CD4-positive, alpha-beta memory T cell (primary cell): ENCODE measurements around the gene TTYH3. TPM values are rescaled to one million over a fixed set of nuclear protein-coding genes. Genes with fewer than 3 reads are reported as not detected.

Experiments used
- CTCF ChIA-PET: fragments of 350-600 bp; sonication (Branson Sonifier 250); formaldehyde crosslinking; loops from one replicate; lab custom pipeline; 2021; ENCODE audit warnings: inconsistent platforms; ENCODE audit not compliant: partially characterized antibody; lab: Charles Lee
- POLR2A ChIA-PET: fragments of 350-600 bp; sonication (Branson Sonifier 250); formaldehyde crosslinking; loops from one replicate; lab custom pipeline; 2021; ENCODE audit not compliant: partially characterized antibody; lab: Charles Lee
- DNase-seq, 5 donors: peaks; one replicate each; pipeline versions ENCODE4 v3.0.0 to v3.0.0-alpha.2; 2020 to 2022; ENCODE audit warnings: mixed read lengths in 1 of 5
- H3K27ac ChIP-seq: one replicate; pipeline ENCODE4 v1.7.0; 2013; ENCODE audit warnings: low read depth, low read length
- H3K27me3 ChIP-seq: 2 replicates; pipeline ENCODE4 v1.7.0; 2013; ENCODE audit warnings: mild to moderate bottlenecking, low read length, moderate library complexity; ENCODE audit not compliant: insufficient read depth
- H3K36me3 ChIP-seq: 2 replicates; pipeline ENCODE4 v1.7.0; 2013; ENCODE audit warnings: mild to moderate bottlenecking, low read length, moderate library complexity; ENCODE audit not compliant: insufficient read depth
- H3K4me1 ChIP-seq: 2 replicates; pipeline ENCODE4 v1.7.0; 2013; ENCODE audit warnings: mild to moderate bottlenecking, low read length, moderate library complexity; ENCODE audit not compliant: insufficient read depth
- H3K4me3 ChIP-seq, 2 donors: one replicate each; pipeline ENCODE4 v1.7.0; 2013; ENCODE audit warnings: low read length in 2 of 2, mild to moderate bottlenecking in 1 of 2
- H3K9me3 ChIP-seq, 2 donors: one replicate each; pipeline ENCODE4 v1.7.0; 2013; ENCODE audit warnings: low read length in 2 of 2, control low read depth in 1 of 2; ENCODE audit not compliant: control insufficient read depth in 1 of 2
- H3K27ac Mint-ChIP-seq, 7 donors: one replicate each; pipeline ENCODE4 v1.8.0; 2020 to 2021; ENCODE audit warnings: mixed read lengths in 7 of 7, mild to moderate bottlenecking in 6 of 7, inconsistent platforms in 3 of 7, moderate library complexity in 3 of 7
- H3K27me3 Mint-ChIP-seq, 2 donors: one replicate each; pipeline ENCODE4 v1.8.0; 2020 to 2021; ENCODE audit warnings: mixed read lengths in 2 of 2
- H3K36me3 Mint-ChIP-seq, 2 donors: one replicate each; pipeline ENCODE4 v1.8.0; 2020 to 2021; ENCODE audit warnings: mixed read lengths in 2 of 2, inconsistent platforms in 1 of 2, mild to moderate bottlenecking in 1 of 2
- H3K4me1 Mint-ChIP-seq, 4 donors: one replicate each; pipeline ENCODE4 v1.8.0; 2020 to 2021; ENCODE audit warnings: mixed read lengths in 4 of 4, mild to moderate bottlenecking in 1 of 4
- H3K4me3 Mint-ChIP-seq, 8 donors: one replicate each; pipeline ENCODE4 v1.8.0; 2020 to 2021; ENCODE audit warnings: mixed read lengths in 8 of 8, mild to moderate bottlenecking in 7 of 8, moderate library complexity in 6 of 8, inconsistent platforms in 3 of 8
- H3K9me3 Mint-ChIP-seq, 8 donors: one replicate each; pipeline ENCODE4 v1.8.0; 2020 to 2021; ENCODE audit warnings: mixed read lengths in 8 of 8, mild to moderate bottlenecking in 5 of 8, inconsistent platforms in 3 of 8, moderate library complexity in 1 of 8
- intact Hi-C: fragments of 100-400 bp; cut with micrococcal nuclease; formaldehyde crosslinking; loops from one replicate; pipeline ENCODE4 v1.15.1; 2023
- polyA plus RNA-seq, 2 donors: library from polyadenylated mRNA; unstranded; fragments of 300-500 nt; fragmentation: Illumina TruSeq; gene quantifications; one replicate each; pipeline ENCODE4 v1.2.3, GENCODE V29; 2021
- total RNA-seq, 2 experiments: library from RNA; stranded (reverse); gene quantifications; one replicate each; pipeline ENCODE4 v1.2.3, GENCODE V29; 2021

Gene TTYH3
- total and polyA plus RNA-seq, 4 experiments from 2014 or later = 0.14 to 12.0 (median 5.8) TPM

GRCh38 chr7:2621061-2621828 lies 10.5 kb upstream of the TTYH3 start:
- CTCF ChIA-PET = no interaction called here
- H3K27me3 Mint-ChIP-seq = peaks cover 0 to 4% of the 10 kb centered on the region in 2 donors

GRCh38 chr7:2621948-2622640 lies 9.7 kb upstream of the TTYH3 start:
- H3K27ac Mint-ChIP-seq = no peak overlapping the region
- POLR2A ChIA-PET = no interaction called here

More at GRCh38 chr7:2621061-2621828, 10.5 kb upstream of the TTYH3 start:
- H3K4me3 Mint-ChIP-seq = no peak overlapping the region
- intact Hi-C loops = no loop called here
- Histone ChIP-seq H3K9me3 (no peaks in the 10 kb centered on the region), H3K4me3 (no peak overlapping the region), H3K27me3 (no peaks in the 10 kb centered on the region), H3K27ac (no peak overlapping the region), H3K4me1 (no peaks in the 10 kb centered on the region), H3K36me3 (no peaks in the 10 kb centered on the region)
- H3K9me3 Mint-ChIP-seq = no peaks in the 10 kb centered on the region
- H3K4me1 Mint-ChIP-seq = no peaks in the 10 kb centered on the region
- POLR2A ChIA-PET = no interaction called here
- DNase-seq = no peak
- H3K27ac Mint-ChIP-seq = no peak overlapping the region
- no peaks in the 10 kb centered on the region for H3K36me3 Mint-ChIP-seq

GRCh38 chr7:2622869-2623697 lies 8.7 kb upstream of the TTYH3 start:
- H3K4me3 Mint-ChIP-seq = no peak overlapping the region
- no peak for DNase-seq
- CTCF ChIA-PET = no interaction called here
- no peaks in the 10 kb centered on the region for H3K9me3 ChIP-seq
- no peak overlapping the region for H3K27ac ChIP-seq
- H3K27ac Mint-ChIP-seq = no peak overlapping the region
- no peaks in the 10 kb centered on the region for H3K27me3 ChIP-seq
- H3K4me1 ChIP-seq = no peaks in the 10 kb centered on the region
- intact Hi-C loops = no loop called here
- H3K36me3 Mint-ChIP-seq = no peaks in the 10 kb centered on the region
- POLR2A ChIA-PET = no interaction called here
- H3K4me3 ChIP-seq = no peak overlapping the region
- H3K9me3 Mint-ChIP-seq = no peaks in the 10 kb centered on the region
- H3K4me1 Mint-ChIP-seq = no peaks in the 10 kb centered on the region
- H3K36me3 ChIP-seq = no peaks in the 10 kb centered on the region
- peaks cover 0 to 9% of the 10 kb centered on the region in 2 donors for H3K27me3 Mint-ChIP-seq

More at GRCh38 chr7:2621948-2622640, 9.7 kb upstream of the TTYH3 start:
- Histone ChIP-seq H3K36me3 (no peaks in the 10 kb centered on the region), H3K4me3 (no peak overlapping the region), H3K27me3 (no peaks in the 10 kb centered on the region), H3K9me3 (no peaks in the 10 kb centered on the region), H3K27ac (no peak overlapping the region), H3K4me1 (no peaks in the 10 kb centered on the region)
- Mint-ChIP-seq H3K4me1 (no peaks in the 10 kb centered on the region), H3K27me3 (peaks cover 0 to 7% of the 10 kb centered on the region in 2 donors), H3K4me3 (no peak overlapping the region), H3K9me3 (no peaks in the 10 kb centered on the region), H3K36me3 (no peaks in the 10 kb centered on the region)
- CTCF ChIA-PET = no interaction called here
- intact Hi-C loops = no loop called here
- no peak for DNase-seq

- Histone ChIP-seq H3K4me3 (no peak overlapping the region), H3K9me3 (no peaks in the 10 kb centered on the region), H3K27ac (no peak overlapping the region), H3K27me3 (no peaks in the 10 kb centered on the region), H3K36me3 (no peaks in the 10 kb centered on the region), H3K4me1 (no peaks in the 10 kb centered on the region)
- intact Hi-C loops = no loop called here
- CTCF ChIA-PET = no interaction called here
- no peaks in the 10 kb centered on the region for H3K4me1 Mint-ChIP-seq
- POLR2A ChIA-PET = no interaction called here
- H3K27ac Mint-ChIP-seq = no peak overlapping the region
- H3K4me3 Mint-ChIP-seq = no peak overlapping the region
- H3K36me3 Mint-ChIP-seq = no peaks in the 10 kb centered on the region
- DNase-seq = no peak
- H3K9me3 Mint-ChIP-seq = no peaks in the 10 kb centered on the region
- H3K27me3 Mint-ChIP-seq = peaks cover 0 to 7% of the 10 kb centered on the region in 2 donors
These were observed 8.1 kb upstream of the TTYH3 start for GRCh38 chr7:2623698-2624014.

- H3K36me3 Mint-ChIP-seq = no peaks in the 10 kb centered on the region
- no peak for DNase-seq
- Histone ChIP-seq H3K9me3 (no peaks in the 10 kb centered on the region), H3K36me3 (no peaks in the 10 kb centered on the region), H3K27ac (no peak overlapping the region), H3K27me3 (no peaks in the 10 kb centered on the region), H3K4me1 (no peaks in the 10 kb centered on the region), H3K4me3 (no peak overlapping the region)
- no peaks in the 10 kb centered on the region for H3K9me3 Mint-ChIP-seq
- CTCF ChIA-PET = no interaction called here
- H3K27ac Mint-ChIP-seq = no peak overlapping the region
- H3K4me3 Mint-ChIP-seq = no peak overlapping the region
- intact Hi-C loops = no loop called here
- POLR2A ChIA-PET = no interaction called here
- peaks cover 0 to 7% of the 10 kb centered on the region in 2 donors for H3K27me3 Mint-ChIP-seq
- no peaks in the 10 kb centered on the region for H3K4me1 Mint-ChIP-seq
These were observed 7.4 kb upstream of the TTYH3 start for GRCh38 chr7:2624293-2624886.

- intact Hi-C loops = no loop called here
- H3K4me3 ChIP-seq = no peak overlapping the region
- no peaks in the 10 kb centered on the region for H3K36me3 ChIP-seq
- ChIA-PET POLR2A (no interaction called here), CTCF (no interaction called here)
- Mint-ChIP-seq H3K4me1 (peaks cover 2 to 7% (median 4%) of the 10 kb centered on the region in 4 donors), H3K9me3 (no peaks in the 10 kb centered on the region), H3K4me3 (no peak overlapping the region), H3K27ac (no peak overlapping the region), H3K27me3 (peaks cover 0 to 5% of the 10 kb centered on the region in 2 donors), H3K36me3 (no peaks in the 10 kb centered on the region)
- no peak for DNase-seq
- no peaks in the 10 kb centered on the region for H3K9me3 ChIP-seq
- no peak overlapping the region for H3K27ac ChIP-seq
- no peaks in the 10 kb centered on the region for H3K27me3 ChIP-seq
- H3K4me1 ChIP-seq = peaks cover 5% of the 10 kb centered on the region
These were observed 5.2 kb upstream of the TTYH3 start for GRCh38 chr7:2626498-2627117.
